ENCODE measurements around the gene SEC61B. TPM values are rescaled to one million over a fixed set of nuclear protein-coding genes. Genes with fewer than 3 reads are reported as not detected.

Gene SEC61B
- total RNA-seq = 100 to 1,000 TPM in 1 of 4 donors, 10 to 100 TPM in 3; 50.5 to 121 (median 67.6) TPM

- TF ChIP-seq, protein P1, sequence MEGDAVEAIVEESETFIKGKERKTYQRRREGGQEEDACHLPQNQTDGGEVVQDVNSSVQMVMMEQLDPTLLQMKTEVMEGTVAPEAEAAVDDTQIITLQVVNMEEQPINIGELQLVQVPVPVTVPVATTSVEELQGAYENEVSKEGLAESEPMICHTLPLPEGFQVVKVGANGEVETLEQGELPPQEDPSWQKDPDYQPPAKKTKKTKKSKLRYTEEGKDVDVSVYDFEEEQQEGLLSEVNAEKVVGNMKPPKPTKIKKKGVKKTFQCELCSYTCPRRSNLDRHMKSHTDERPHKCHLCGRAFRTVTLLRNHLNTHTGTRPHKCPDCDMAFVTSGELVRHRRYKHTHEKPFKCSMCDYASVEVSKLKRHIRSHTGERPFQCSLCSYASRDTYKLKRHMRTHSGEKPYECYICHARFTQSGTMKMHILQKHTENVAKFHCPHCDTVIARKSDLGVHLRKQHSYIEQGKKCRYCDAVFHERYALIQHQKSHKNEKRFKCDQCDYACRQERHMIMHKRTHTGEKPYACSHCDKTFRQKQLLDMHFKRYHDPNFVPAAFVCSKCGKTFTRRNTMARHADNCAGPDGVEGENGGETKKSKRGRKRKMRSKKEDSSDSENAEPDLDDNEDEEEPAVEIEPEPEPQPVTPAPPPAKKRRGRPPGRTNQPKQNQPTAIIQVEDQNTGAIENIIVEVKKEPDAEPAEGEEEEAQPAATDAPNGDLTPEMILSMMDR (IDR thresholded peaks at IDR 0.05; ENCODE audit: low read depth) = no peak
These were observed at the start of gene SEC61B, which contains the start of gene ALG2 for GRCh38 chr9:99221621-99222415. TSS of gene SEC61B (plus strand) at chr9:99222282. CDS start at chr9:99222364, 82 bp downstream. TSS of gene ALG2 (minus strand) at chr9:99221942. CDS start at chr9:99221894, 48 bp downstream.

- TF ChIP-seq, protein P1 (IDR thresholded peaks at IDR 0.05; ENCODE audit: low read depth) = no peak
These were observed 48.2 kb upstream of the SEC61B start for GRCh38 chr9:99173570-99174504.

GRCh38 chr9:99176527-99177013 is 45.5 kb upstream of the SEC61B start:
- TF ChIP-seq, protein P1 (IDR thresholded peaks at IDR 0.05; ENCODE audit: low read depth) = no peak

DNA sequence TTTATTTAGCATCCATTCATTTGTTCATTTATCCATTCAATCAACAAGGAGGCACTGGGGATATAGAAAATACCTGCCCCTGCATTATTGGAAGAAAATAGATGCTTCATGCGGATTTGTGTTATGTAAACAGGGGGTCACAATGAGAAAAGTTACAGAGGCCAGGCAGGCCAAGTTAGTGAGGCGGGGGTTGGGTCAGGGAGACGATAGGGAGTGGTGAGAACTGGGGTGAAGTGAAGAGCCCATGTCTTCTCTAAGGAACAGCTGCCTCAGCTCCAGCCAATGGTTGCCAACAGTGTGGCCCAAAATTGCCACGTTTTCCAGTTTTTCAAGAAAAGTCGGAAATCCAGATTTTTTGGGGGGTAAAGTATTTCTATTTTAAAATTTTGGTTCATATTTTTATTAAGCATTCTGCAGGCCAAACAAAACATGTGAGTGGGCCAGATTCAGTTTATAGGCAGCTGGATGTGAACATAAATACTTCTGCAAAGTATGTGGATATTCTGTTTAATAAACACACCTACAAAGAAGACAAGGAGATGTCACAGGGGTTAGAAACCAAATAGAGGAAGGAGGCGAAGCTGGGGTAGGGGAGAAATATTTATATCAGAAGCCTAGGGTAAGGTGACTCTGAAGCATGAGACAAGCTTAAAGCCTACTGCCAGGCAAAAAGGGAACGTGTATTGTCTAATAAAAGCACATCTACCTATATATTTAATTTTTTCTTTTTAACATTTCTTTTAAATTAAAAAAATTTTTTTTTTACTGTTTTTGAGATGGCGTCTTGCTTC is 44.3 kb upstream of the SEC61B start:
- TF ChIP-seq, protein P1 (IDR thresholded peaks at IDR 0.05; ENCODE audit: low read depth) = no peak

GRCh38 chr9:99178912-99179872 is 42.9 kb upstream of the SEC61B start:
- TF ChIP-seq, protein P1 (IDR thresholded peaks at IDR 0.05; ENCODE audit: low read depth) = no peak

- TF ChIP-seq, protein P1 (IDR thresholded peaks at IDR 0.05; ENCODE audit: low read depth) = no peak
These were observed 41.9 kb upstream of the SEC61B start for GRCh38 chr9:99180199-99180598.
